Testis (tissue), 3 donors: Measurements from ENCODE around the gene ZNF185. TPM values are rescaled to one million over a fixed set of nuclear protein-coding genes. Genes with fewer than 3 reads are reported as not detected.

Experiments used
- DNase-seq: peaks from one replicate; pipeline ENCODE4 v3.0.0-alpha.2; 2019
- H3K27ac ChIP-seq, 2 donors: fragments of 200-600 bp; sonication (generic); one replicate each; pipeline ENCODE4 v1.5.1; 2019
- H3K27me3 ChIP-seq: fragments of 200-600 bp; sonication (generic); one replicate; pipeline ENCODE4 v1.5.1; 2019
- H3K36me3 ChIP-seq: fragments of 200-600 bp; sonication (generic); one replicate; pipeline ENCODE4 v1.5.1; 2017; ENCODE audit warnings: low read depth; ENCODE audit errors: missing control alignments
- H3K4me1 ChIP-seq: fragments of 200-600 bp; sonication (generic); one replicate; pipeline ENCODE4 v1.5.1; 2019
- H3K4me3 ChIP-seq, 2 donors: fragments of 200-600 bp; sonication (generic); one replicate each; pipeline ENCODE4 v1.5.1; 2017 to 2019
- H3K9me3 ChIP-seq: fragments of 200-600 bp; sonication (generic); one replicate; pipeline ENCODE4 v1.5.1; 2017
- CTCF ChIP-seq, 3 experiments: fragments of 450-650 bp in 2 of 3; fragments of 200-600 bp in 1 of 3; sonication (generic) in 1 of 3; IDR thresholded peaks; one replicate each; pipeline ENCODE4 v1.5.1; 2016 to 2019; ENCODE audit warnings: antibody characterized with exemption in 3 of 3, mild to moderate bottlenecking in 2 of 3, moderate library complexity in 1 of 3
- POLR2A ChIP-seq: fragments of 450-650 bp; IDR thresholded peaks from one replicate; pipeline ENCODE4 v1.6.1; 2017; ENCODE audit warnings: antibody characterized with exemption, mild to moderate bottlenecking, moderate library complexity
- WGBS, 2 donors: methylation state at CpG; one replicate each; pipeline ENCODE4 v1.1.5; 2018; 5-methylcytosine and 5-hydroxymethylcytosine counted together
- intact Hi-C: fragments of 100-400 bp; cut with DNase I; formaldehyde crosslinking; loops from one replicate; pipeline ENCODE4 v1.15.1; 2023; ENCODE audit warnings: low total_unique reads
- polyA plus RNA-seq: library from polyadenylated mRNA; stranded (reverse); fragments of 350-450 nt; fragmentation: Illumina TruSeq; extraction: RNeasy Lipid Tissue Mini Kit (QIAGEN cat#74804); gene quantifications from one replicate; pipeline ENCODE4 v1.2.3, GENCODE V29; 2014; ENCODE audit warnings: low read depth, low replicate concordance; ENCODE audit not compliant: insufficient read depth
- total RNA-seq, 2 donors: library from RNA; depleted of rRNA; stranded (reverse); fragments of >200 nt; gene quantifications; one replicate each; pipeline ENCODE4 v1.2.3, GENCODE V29; 2016

Gene ZNF185
- total and polyA plus RNA-seq, 3 donors from 2014 or later: 5.9 to 11.1 (median 6.9) TPM

- no peak for DNase-seq
- WGBS, 2 donors: 73 to 92% methylated on average over 7 to 11 of the region's 11 CpGs
These were observed 29.1 kb downstream of the ZNF185 start for GRCh38 chrX:152926923-152927322.

GRCh38 chrX:152927858-152928760 lies 30.2 kb downstream of the ZNF185 start:
- Histone ChIP-seq H3K27ac (no peak overlapping the region), H3K9me3 (no peaks in the 10 kb centered on the region), H3K27me3 (no peaks in the 10 kb centered on the region), H3K4me3 (no peak overlapping the region), H3K36me3 (no peaks in the 10 kb centered on the region), H3K4me1 (no peaks in the 10 kb centered on the region)
- intact Hi-C loops: no loop called here
- TF ChIP-seq CTCF (IDR thresholded peaks at IDR 0.05) (no peak), POLR2A (no peak)
- WGBS, 2 donors: 73 to 100% methylated on average over 2 to 18 of the region's 18 CpGs
- no peak for DNase-seq

More at GRCh38 chrX:152926923-152927322, 29.1 kb downstream of the ZNF185 start:
- H3K36me3 ChIP-seq: no peaks in the 10 kb centered on the region
- no peak overlapping the region for H3K27ac ChIP-seq
- intact Hi-C loops: no loop called here
- H3K9me3 ChIP-seq: no peaks in the 10 kb centered on the region
- H3K4me3 ChIP-seq: no peak overlapping the region
- no peak for TF ChIP-seq POLR2A
- no peak for TF ChIP-seq CTCF (IDR thresholded peaks at IDR 0.05)
- H3K27me3 ChIP-seq: no peaks in the 10 kb centered on the region
- no peaks in the 10 kb centered on the region for H3K4me1 ChIP-seq

- H3K4me3 ChIP-seq: no peak overlapping the region
- no peaks in the 10 kb centered on the region for H3K27me3 ChIP-seq
- H3K4me1 ChIP-seq: no peaks in the 10 kb centered on the region
- H3K27ac ChIP-seq: no peak overlapping the region
- TF ChIP-seq POLR2A: no peak
- no peak for TF ChIP-seq CTCF (IDR thresholded peaks at IDR 0.05)
- intact Hi-C loops: no loop called here
- no peak for DNase-seq
- H3K9me3 ChIP-seq: no peaks in the 10 kb centered on the region
- no peaks in the 10 kb centered on the region for H3K36me3 ChIP-seq
- 77% methylated on average over 9 of the region's 10 CpGs; no CpG with 5 or more reads in 1 of the 2 donors for WGBS, 2 donors
These were observed 31.0 kb downstream of the ZNF185 start for GRCh38 chrX:152928761-152929400.

DNA sequence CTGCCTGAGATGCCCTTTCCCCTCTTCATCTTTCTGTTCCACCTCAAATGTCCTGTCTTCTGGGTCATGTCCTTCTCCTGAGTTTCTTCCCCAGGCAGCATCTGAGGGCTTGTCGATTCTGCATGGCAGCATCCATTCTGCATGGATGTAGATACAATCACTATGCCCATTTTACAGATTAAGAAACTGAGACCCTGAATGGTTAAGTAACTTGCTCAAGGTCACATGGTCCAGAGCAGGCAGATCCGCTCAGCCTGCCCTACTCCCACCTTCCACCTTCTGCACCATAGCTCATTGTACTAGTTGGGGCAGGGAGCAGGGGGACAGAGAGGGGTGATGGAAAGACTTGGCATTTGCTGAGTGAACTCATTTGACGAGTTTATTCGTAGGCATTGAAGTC lies 32.0 kb downstream of the ZNF185 start:
- Histone ChIP-seq H3K9me3 (no peaks in the 10 kb centered on the region), H3K27me3 (no peaks in the 10 kb centered on the region), H3K36me3 (no peaks in the 10 kb centered on the region), H3K4me3 (no peak overlapping the region), H3K27ac (no peak overlapping the region), H3K4me1 (no peaks in the 10 kb centered on the region)
- no peak for DNase-seq
- TF ChIP-seq POLR2A (no peak), CTCF (IDR thresholded peaks at IDR 0.05) (no peak)
- intact Hi-C loops: no loop called here
- WGBS, 2 donors: 80% methylated on average over 4 of the region's 4 CpGs; no CpG with 5 or more reads in 1 of the 2 donors
